Measurements from ENCODE around the gene CRB1.
"Not testable (repeated sequence)": the region's sequence is repeated elsewhere in the genome, so short reads cannot be mapped to it uniquely, and the experiment has no call there.

Gene CRB1

GRCh38 chr1:197466813-197467212, 198.8 kb downstream of the CRB1 start:
- no peak for DNase-seq

- DNase-seq, result no peak
Measured at GRCh38 chr1:197467881-197468280, 199.8 kb downstream of the CRB1 start.

- DNase-seq, result no peak
Measured at GRCh38 chr1:197468543-197469175, 200.6 kb downstream of the CRB1 start.

GRCh38 chr1:197469620-197470210, 201.7 kb downstream of the CRB1 start:
- no peak for DNase-seq

GRCh38 chr1:197470330-197470729, 202.3 kb downstream of the CRB1 start:
- DNase-seq, result no peak

GRCh38 chr1:197471248-197471985, 203.4 kb downstream of the CRB1 start:
- no peak for DNase-seq

GRCh38 chr1:197472141-197472540, 204.1 kb downstream of the CRB1 start:
- DNase-seq, result no peak

GRCh38 chr1:197480446-197480845, 212.4 kb downstream of the CRB1 start:
- no peak for DNase-seq

GRCh38 chr1:197481101-197481500, 213.0 kb downstream of the CRB1 start:
- peak in 1 of 2 donors; percentile 10 for DNase-seq

- DNase-seq, result no peak
Measured at GRCh38 chr1:197485790-197486189, 217.7 kb downstream of the CRB1 start.

- no peak for DNase-seq
Measured at GRCh38 chr1:197486946-197487345, 218.9 kb downstream of the CRB1 start.

- not testable (repeated sequence) for DNase-seq
Measured at GRCh38 chr1:197491505-197491904, 223.5 kb downstream of the CRB1 start.

- no peak for DNase-seq
Measured at GRCh38 chr1:197496722-197497121, 228.7 kb downstream of the CRB1 start.

- no peak for DNase-seq
Measured at GRCh38 chr1:197510691-197511378, 242.8 kb downstream of the CRB1 start.

- no peak for DNase-seq
Measured at GRCh38 chr1:197515421-197515820, 247.4 kb downstream of the CRB1 start.

- DNase-seq, result no peak
Measured at GRCh38 chr1:197519741-197520334, 251.8 kb downstream of the CRB1 start.

- DNase-seq, result peak in 1 of 2 donors; percentile 37
Measured at GRCh38 chr1:197521118-197521739, 253.2 kb downstream of the CRB1 start.

- no peak for DNase-seq
Measured at GRCh38 chr1:197526736-197527371, 258.8 kb downstream of the CRB1 start.
